Astrocyte (in vitro differentiated cells and primary cell): Measurements from ENCODE around the gene PNKP. TPM values are rescaled to one million over a fixed set of nuclear protein-coding genes. Genes with fewer than 3 reads are reported as not detected.

Source experiments
- DNase-seq: peaks from one replicate; pipeline ENCODE4 v3.0.0-alpha.2; 2010; ENCODE audit warnings: low read depth
- FAIRE-seq: peaks from 2 replicates; lab custom pipeline; 2011; peaks lifted over from hg19 to GRCh38; lab: Jason Lieb, UNC
- H2AFZ ChIP-seq: 2 replicates; pipeline ENCODE4 v1.6.0; 2012; ENCODE audit warnings: low read depth, low read length, inconsistent platforms
- H3K27ac ChIP-seq: 2 replicates; pipeline ENCODE4 v1.5.1; 2011; ENCODE audit warnings: low read depth, low read length, inconsistent platforms
- H3K27me3 ChIP-seq: 2 replicates; pipeline ENCODE4 v1.6.0; 2011; ENCODE audit warnings: low read length, inconsistent platforms; ENCODE audit not compliant: insufficient read depth
- H3K36me3 ChIP-seq: 2 replicates; pipeline ENCODE4 v1.5.1; 2011; ENCODE audit warnings: low read length, inconsistent platforms; ENCODE audit not compliant: insufficient read depth
- H3K4me1 ChIP-seq: 2 replicates; pipeline ENCODE4 v1.5.1; 2011; ENCODE audit warnings: low read length, inconsistent platforms; ENCODE audit not compliant: insufficient read depth
- H3K4me2 ChIP-seq: 2 replicates; pipeline ENCODE4 v1.6.0; 2012; ENCODE audit warnings: low read length, inconsistent platforms
- H3K4me3 ChIP-seq: 2 replicates; pipeline ENCODE4 v1.5.1; 2011; ENCODE audit warnings: low read depth, mild to moderate bottlenecking, low read length, inconsistent platforms; ENCODE audit not compliant: insufficient read depth
- H3K79me2 ChIP-seq: 2 replicates; pipeline ENCODE4 v1.6.0; 2012; ENCODE audit warnings: mild to moderate bottlenecking, low read length, inconsistent platforms; ENCODE audit not compliant: insufficient read depth
- H3K9ac ChIP-seq: 2 replicates; pipeline ENCODE4 v1.6.0; 2012; ENCODE audit warnings: mild to moderate bottlenecking, low read length, inconsistent platforms
- H3K9me3 ChIP-seq: 2 replicates; pipeline ENCODE4 v1.5.1; 2012; ENCODE audit warnings: low read depth, mild to moderate bottlenecking, low read length, inconsistent platforms; ENCODE audit not compliant: insufficient read depth
- H4K20me1 ChIP-seq: 2 replicates; pipeline ENCODE4 v1.6.0; 2012; ENCODE audit warnings: low read length, inconsistent platforms; ENCODE audit not compliant: insufficient read depth
- H3K27ac Mint-ChIP-seq: one replicate; pipeline ENCODE4 v1.8.0; 2021; ENCODE audit warnings: mild to moderate bottlenecking, mixed read lengths; ENCODE audit not compliant: unreplicated experiment
- H3K27me3 Mint-ChIP-seq: one replicate; pipeline ENCODE4 v1.8.0; 2021; ENCODE audit warnings: low read depth, mixed read lengths; ENCODE audit not compliant: unreplicated experiment
- H3K36me3 Mint-ChIP-seq: one replicate; pipeline ENCODE4 v1.8.0; 2021; ENCODE audit warnings: low read depth, mixed read lengths; ENCODE audit not compliant: unreplicated experiment
- H3K4me1 Mint-ChIP-seq: one replicate; pipeline ENCODE4 v1.8.0; 2021; ENCODE audit warnings: low read depth, mixed read lengths; ENCODE audit not compliant: unreplicated experiment
- H3K4me3 Mint-ChIP-seq: one replicate; pipeline ENCODE4 v1.8.0; 2021; ENCODE audit warnings: mild to moderate bottlenecking, moderate library complexity, mixed read lengths; ENCODE audit not compliant: unreplicated experiment
- H3K9me3 Mint-ChIP-seq: one replicate; pipeline ENCODE4 v1.8.0; 2021; ENCODE audit warnings: mild to moderate bottlenecking, mixed read lengths; ENCODE audit not compliant: unreplicated experiment
- CTCF ChIP-seq: IDR thresholded peaks from 2 replicates; pipeline ENCODE4 v1.5.1; 2011; ENCODE audit warnings: low read depth, mild to moderate bottlenecking, inconsistent platforms, low read length, moderate library complexity; ENCODE audit not compliant: insufficient read depth
- EZH2 ChIP-seq: IDR thresholded peaks from 2 replicates; pipeline ENCODE4 v1.6.1; 2012; ENCODE audit warnings: mild to moderate bottlenecking, low read length, inconsistent platforms; ENCODE audit not compliant: insufficient read depth
- total RNA-seq: library from RNA; stranded (reverse); gene quantifications from 2 replicates; pipeline ENCODE4 v1.2.1, GENCODE V29; 2021

The PNKP gene
- total RNA-seq, 1 donor from 2014 or later = 54.8 TPM

GRCh38 chr19:49857061-49857837 is 10.1 kb downstream of the PNKP start:
- no peak overlapping the region for H3K27ac Mint-ChIP-seq
- H3K36me3 ChIP-seq = no peaks in the 10 kb centered on the region

GRCh38 chr19:49856574-49857021 is 10.8 kb downstream of the PNKP start:
- DNase-seq = no peak
- Histone ChIP-seq H3K4me3 (no peak overlapping the region), H3K36me3 (no peaks in the 10 kb centered on the region), H3K27me3 (no peaks in the 10 kb centered on the region), H3K4me2 (no peak overlapping the region), H3K9ac (no peak overlapping the region), H4K20me1 (peaks cover 85% of the 10 kb centered on the region), H3K79me2 (peaks cover 54% of the 10 kb centered on the region), H3K9me3 (no peaks in the 10 kb centered on the region), H2AFZ (no peak overlapping the region), H3K4me1 (peaks cover 48% of the 10 kb centered on the region), H3K27ac (no peak overlapping the region)
- peaks cover 2% of the 10 kb centered on the region for H3K9me3 Mint-ChIP-seq
- TF ChIP-seq EZH2 = no peak
- TF ChIP-seq CTCF = no peak
- peaks cover 19% of the 10 kb centered on the region for H3K4me1 Mint-ChIP-seq
- peaks cover 5% of the 10 kb centered on the region for H3K36me3 Mint-ChIP-seq
- no peak overlapping the region for H3K27ac Mint-ChIP-seq
- no peak for FAIRE-seq
- H3K27me3 Mint-ChIP-seq = no peaks in the 10 kb centered on the region
- H3K4me3 Mint-ChIP-seq = no peak overlapping the region

More at GRCh38 chr19:49857061-49857837, 10.1 kb downstream of the PNKP start:
- Histone ChIP-seq H3K27me3 (no peaks in the 10 kb centered on the region), H3K27ac (no peak overlapping the region), H4K20me1 (peaks cover 80% of the 10 kb centered on the region), H2AFZ (no peak overlapping the region), H3K4me2 (no peak overlapping the region), H3K9me3 (no peaks in the 10 kb centered on the region), H3K4me1 (peaks cover 43% of the 10 kb centered on the region), H3K9ac (no peak overlapping the region), H3K4me3 (no peak overlapping the region), H3K79me2 (peaks cover 48% of the 10 kb centered on the region)
- Mint-ChIP-seq H3K4me1 (peaks cover 18% of the 10 kb centered on the region), H3K27me3 (no peaks in the 10 kb centered on the region), H3K9me3 (peaks cover under 1% of the 10 kb centered on the region), H3K36me3 (peaks cover 5% of the 10 kb centered on the region), H3K4me3 (no peak overlapping the region)
- no peak for FAIRE-seq
- DNase-seq = no peak
- TF ChIP-seq EZH2 (no peak), CTCF (no peak)
